IPS-18a (cell line): Measurements from ENCODE around the gene TBC1D16.

Experiments
- H3K27ac ChIP-seq: one replicate; pipeline ENCODE4 v1.5.1; 2013; ENCODE audit warnings: low read length
- H3K27me3 ChIP-seq: one replicate; pipeline ENCODE4 v1.6.1; 2013; ENCODE audit warnings: mild to moderate bottlenecking, low read length; ENCODE audit not compliant: control insufficient read depth, insufficient read depth
- H3K36me3 ChIP-seq: one replicate; pipeline ENCODE4 v1.6.1; 2013; ENCODE audit warnings: low read depth, low read length; ENCODE audit not compliant: control insufficient read depth
- H3K4me1 ChIP-seq: one replicate; pipeline ENCODE4 v1.6.1; 2013; ENCODE audit warnings: low read depth, low read length; ENCODE audit not compliant: control insufficient read depth
- H3K4me3 ChIP-seq: one replicate; pipeline ENCODE4 v1.5.1; 2013; ENCODE audit warnings: low read length
- H3K9ac ChIP-seq: one replicate; pipeline ENCODE4 v1.6.1; 2013; ENCODE audit warnings: mild to moderate bottlenecking, low read length, moderate library complexity
- H3K9me3 ChIP-seq: one replicate; pipeline ENCODE4 v1.6.1; 2013; ENCODE audit warnings: low read depth, low read length; ENCODE audit not compliant: control insufficient read depth

TBC1D16 gene

GRCh38 chr17:80031691-80032430, 3.8 kb downstream of the TBC1D16 start:
- H3K27ac ChIP-seq: no peak overlapping the region
- no peaks in the 10 kb centered on the region for H3K36me3 ChIP-seq
- H3K4me3 ChIP-seq: no peak overlapping the region
- H3K9me3 ChIP-seq: no peaks in the 10 kb centered on the region
- peaks cover 8% of the 10 kb centered on the region for H3K4me1 ChIP-seq
- H3K27me3 ChIP-seq: no peaks in the 10 kb centered on the region
- H3K9ac ChIP-seq: no peak overlapping the region

- Histone ChIP-seq H3K9ac (no peak overlapping the region), H3K9me3 (no peaks in the 10 kb centered on the region), H3K27ac (no peak overlapping the region), H3K4me1 (peaks cover 8% of the 10 kb centered on the region), H3K27me3 (no peaks in the 10 kb centered on the region), H3K36me3 (no peaks in the 10 kb centered on the region), H3K4me3 (no peak overlapping the region)
Measured at GRCh38 chr17:80030730-80031410, 4.8 kb downstream of the TBC1D16 start.

GRCh38 chr17:80029258-80029974, 6.3 kb downstream of the TBC1D16 start:
- Histone ChIP-seq H3K27ac (no peak overlapping the region), H3K36me3 (no peaks in the 10 kb centered on the region), H3K9ac (no peak overlapping the region), H3K4me3 (no peak overlapping the region), H3K4me1 (peaks cover 5% of the 10 kb centered on the region), H3K27me3 (no peaks in the 10 kb centered on the region), H3K9me3 (no peaks in the 10 kb centered on the region)

- H3K27me3 ChIP-seq: no peaks in the 10 kb centered on the region
- H3K9me3 ChIP-seq: no peaks in the 10 kb centered on the region
- no peaks in the 10 kb centered on the region for H3K36me3 ChIP-seq
- no peak overlapping the region for H3K27ac ChIP-seq
- no peak overlapping the region for H3K9ac ChIP-seq
- H3K4me3 ChIP-seq: no peak overlapping the region
- H3K4me1 ChIP-seq: peaks cover 2% of the 10 kb centered on the region
Measured at GRCh38 chr17:80028030-80028429, 7.6 kb downstream of the TBC1D16 start.

- Histone ChIP-seq H3K9me3 (no peaks in the 10 kb centered on the region), H3K27me3 (no peaks in the 10 kb centered on the region), H3K36me3 (no peaks in the 10 kb centered on the region), H3K27ac (no peak overlapping the region), H3K4me1 (no peaks in the 10 kb centered on the region), H3K9ac (no peak overlapping the region), H3K4me3 (no peak overlapping the region)
Measured at GRCh38 chr17:80027043-80027435, 8.6 kb downstream of the TBC1D16 start.

- no peaks in the 10 kb centered on the region for H3K27me3 ChIP-seq
- H3K4me3 ChIP-seq: no peak overlapping the region
- no peak overlapping the region for H3K9ac ChIP-seq
- H3K36me3 ChIP-seq: no peaks in the 10 kb centered on the region
- H3K4me1 ChIP-seq: no peaks in the 10 kb centered on the region
- H3K9me3 ChIP-seq: no peaks in the 10 kb centered on the region
- no peak overlapping the region for H3K27ac ChIP-seq
Measured at GRCh38 chr17:80026359-80027042, 9.2 kb downstream of the TBC1D16 start.

- no peaks in the 10 kb centered on the region for H3K9me3 ChIP-seq
- no peak overlapping the region for H3K9ac ChIP-seq
- H3K27me3 ChIP-seq: no peaks in the 10 kb centered on the region
- no peaks in the 10 kb centered on the region for H3K4me1 ChIP-seq
- no peak overlapping the region for H3K4me3 ChIP-seq
- H3K36me3 ChIP-seq: no peaks in the 10 kb centered on the region
- H3K27ac ChIP-seq: no peak overlapping the region
Measured at GRCh38 chr17:80025796-80026195, 9.9 kb downstream of the TBC1D16 start.

GRCh38 chr17:80025140-80025539, 10.5 kb downstream of the TBC1D16 start:
- Histone ChIP-seq H3K4me3 (no peak overlapping the region), H3K36me3 (no peaks in the 10 kb centered on the region), H3K27me3 (no peaks in the 10 kb centered on the region), H3K9ac (no peak overlapping the region), H3K27ac (no peak overlapping the region), H3K9me3 (no peaks in the 10 kb centered on the region), H3K4me1 (no peaks in the 10 kb centered on the region)

GRCh38 chr17:80024206-80024972, 11.3 kb downstream of the TBC1D16 start:
- Histone ChIP-seq H3K4me1 (no peaks in the 10 kb centered on the region), H3K36me3 (no peaks in the 10 kb centered on the region), H3K9ac (no peak overlapping the region), H3K4me3 (no peak overlapping the region), H3K27me3 (no peaks in the 10 kb centered on the region), H3K27ac (no peak overlapping the region), H3K9me3 (no peaks in the 10 kb centered on the region)

GRCh38 chr17:80023481-80024205, 12.0 kb downstream of the TBC1D16 start:
- no peaks in the 10 kb centered on the region for H3K4me1 ChIP-seq
- H3K27ac ChIP-seq: no peak overlapping the region
- no peak overlapping the region for H3K9ac ChIP-seq
- no peaks in the 10 kb centered on the region for H3K9me3 ChIP-seq
- H3K36me3 ChIP-seq: no peaks in the 10 kb centered on the region
- H3K27me3 ChIP-seq: no peaks in the 10 kb centered on the region
- H3K4me3 ChIP-seq: no peak overlapping the region
